ENCODE results near the gene CLDN24.

- TF ChIP-seq CTCF (IDR thresholded peaks at IDR 0.05; ENCODE audit: insufficient read depth, low read length, poor library complexity, severe bottlenecking), result no peak
- no peak for TF ChIP-seq EZH2phosphoT487 (conservative IDR thresholded peaks at IDR 0.05; ENCODE audit: low read length)
These were observed 1.1 kb upstream of the CLDN24 start for GRCh38 chr4:183323295-183323694.

Measured in SU-DHL-6 (cell line).